ENCODE measurements around the gene LNX1. TPM values are rescaled to one million over a fixed set of nuclear protein-coding genes. Genes with fewer than 3 reads are reported as not detected.

LNX1 gene
- total RNA-seq, 1 donor: 3.5 TPM

DNA sequence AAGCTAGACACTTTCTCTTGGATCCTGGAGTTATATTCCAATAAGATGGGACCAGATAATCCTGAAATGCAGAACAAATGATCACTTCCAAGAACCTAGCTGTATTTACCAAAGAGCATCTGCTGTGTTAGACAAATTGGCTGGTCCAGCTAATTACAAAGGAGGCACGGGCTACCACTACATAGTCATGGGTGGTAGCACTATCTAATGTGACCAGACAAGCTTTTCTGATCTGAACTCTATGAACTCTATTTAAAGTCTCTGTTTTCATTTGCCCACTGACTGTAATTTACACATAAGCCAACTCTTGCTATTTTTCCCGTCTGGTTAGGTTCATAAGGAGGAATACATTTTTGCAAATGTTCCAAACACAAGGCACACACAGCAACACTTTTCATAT, 34.6 kb downstream of the LNX1 start:
- TF ChIP-seq, protein P1, sequence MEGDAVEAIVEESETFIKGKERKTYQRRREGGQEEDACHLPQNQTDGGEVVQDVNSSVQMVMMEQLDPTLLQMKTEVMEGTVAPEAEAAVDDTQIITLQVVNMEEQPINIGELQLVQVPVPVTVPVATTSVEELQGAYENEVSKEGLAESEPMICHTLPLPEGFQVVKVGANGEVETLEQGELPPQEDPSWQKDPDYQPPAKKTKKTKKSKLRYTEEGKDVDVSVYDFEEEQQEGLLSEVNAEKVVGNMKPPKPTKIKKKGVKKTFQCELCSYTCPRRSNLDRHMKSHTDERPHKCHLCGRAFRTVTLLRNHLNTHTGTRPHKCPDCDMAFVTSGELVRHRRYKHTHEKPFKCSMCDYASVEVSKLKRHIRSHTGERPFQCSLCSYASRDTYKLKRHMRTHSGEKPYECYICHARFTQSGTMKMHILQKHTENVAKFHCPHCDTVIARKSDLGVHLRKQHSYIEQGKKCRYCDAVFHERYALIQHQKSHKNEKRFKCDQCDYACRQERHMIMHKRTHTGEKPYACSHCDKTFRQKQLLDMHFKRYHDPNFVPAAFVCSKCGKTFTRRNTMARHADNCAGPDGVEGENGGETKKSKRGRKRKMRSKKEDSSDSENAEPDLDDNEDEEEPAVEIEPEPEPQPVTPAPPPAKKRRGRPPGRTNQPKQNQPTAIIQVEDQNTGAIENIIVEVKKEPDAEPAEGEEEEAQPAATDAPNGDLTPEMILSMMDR (IDR thresholded peaks at IDR 0.05; ENCODE audit: insufficient read depth, low read length): no peak

DNA sequence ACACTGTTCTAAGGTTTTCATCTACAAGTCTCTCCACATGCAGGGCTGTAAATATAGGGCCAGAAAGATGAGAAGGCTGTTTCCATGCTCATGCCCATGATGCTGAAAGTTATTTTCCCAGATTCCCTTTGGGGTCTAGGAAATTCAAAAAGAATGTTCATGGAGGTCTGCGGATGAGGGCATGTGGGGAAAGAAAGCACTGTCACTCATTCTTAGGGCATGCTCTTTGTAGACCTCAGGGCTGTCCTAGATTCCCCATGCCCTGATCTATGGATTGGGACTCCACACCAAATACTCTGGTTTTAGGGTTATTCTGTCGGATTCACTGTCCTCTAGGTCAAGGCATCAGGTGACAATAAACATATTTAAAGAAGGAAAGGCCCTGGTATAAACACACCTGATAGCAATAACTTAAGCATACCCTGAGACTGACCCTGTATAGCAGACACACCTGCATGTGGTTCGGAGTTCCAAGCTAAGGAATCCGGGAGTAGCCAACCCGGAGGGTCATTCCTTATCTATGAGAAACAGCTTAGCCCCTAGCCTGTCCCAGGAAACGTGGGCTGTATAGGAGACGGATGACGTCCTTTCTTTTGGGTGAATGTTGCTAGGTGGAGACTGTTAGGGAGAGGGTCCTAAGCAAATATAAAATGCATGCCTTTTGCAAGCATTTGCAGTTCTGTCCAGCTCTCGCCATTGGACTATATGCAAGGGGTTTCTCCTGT, 37.6 kb downstream of the LNX1 start:
- TF ChIP-seq, protein P1 (IDR thresholded peaks at IDR 0.05; ENCODE audit: insufficient read depth, low read length): no peak
- no peak for DNase-seq (ENCODE audit: low read depth)
- H3K4me3 ChIP-seq (ENCODE audit: low read depth, low read length): no peak overlapping the region

More for the DNA sequence above, 34.6 kb downstream of the LNX1 start:
- no peak overlapping the region for H3K4me3 ChIP-seq (ENCODE audit: low read depth, low read length)
- DNase-seq (ENCODE audit: low read depth): no peak

DNA sequence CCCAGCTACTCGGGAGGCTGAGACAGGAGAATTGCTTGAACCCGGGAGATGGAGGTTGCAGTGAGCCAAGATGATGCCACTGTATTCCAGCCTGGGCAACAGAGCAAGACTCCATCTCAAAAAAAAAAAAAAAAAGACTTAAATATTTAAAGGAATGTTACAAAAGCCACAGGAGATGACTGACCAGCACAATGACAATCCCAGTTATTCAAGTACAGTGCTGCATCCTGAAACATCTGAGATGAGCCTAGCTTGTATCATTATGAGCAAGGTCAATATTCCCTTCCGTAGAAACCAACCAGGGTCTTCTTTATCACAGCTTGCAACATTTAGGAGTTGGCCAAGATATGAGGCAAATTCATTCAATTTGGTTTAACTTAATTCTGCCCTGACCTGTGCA, 38.6 kb downstream of the LNX1 start:
- TF ChIP-seq, protein P1 (IDR thresholded peaks at IDR 0.05; ENCODE audit: insufficient read depth, low read length): no peak
- DNase-seq (ENCODE audit: low read depth): no peak
- H3K4me3 ChIP-seq (ENCODE audit: low read depth, low read length): no peak overlapping the region

DNA sequence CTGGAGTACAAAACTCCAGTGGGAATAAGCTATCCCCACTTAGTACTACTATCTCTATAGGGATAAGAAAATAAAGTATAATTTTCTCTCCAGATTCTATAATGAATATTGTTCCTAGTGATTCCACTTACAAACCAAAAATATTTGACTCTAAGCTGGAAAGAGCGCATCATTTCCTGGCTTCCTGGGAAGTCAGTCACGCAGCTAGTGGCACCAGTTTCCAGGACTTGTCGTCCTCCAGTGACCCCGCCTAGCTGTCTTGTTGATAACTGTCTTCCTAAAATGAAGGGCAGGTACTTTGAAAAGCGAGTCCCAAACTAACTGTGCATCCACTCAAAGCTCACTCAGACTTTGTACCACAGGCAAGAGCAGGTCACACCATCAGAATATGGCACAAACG, 39.3 kb downstream of the LNX1 start:
- TF ChIP-seq, protein P1 (IDR thresholded peaks at IDR 0.05; ENCODE audit: insufficient read depth, low read length): no peak
- no peak for DNase-seq (ENCODE audit: low read depth)

DNA sequence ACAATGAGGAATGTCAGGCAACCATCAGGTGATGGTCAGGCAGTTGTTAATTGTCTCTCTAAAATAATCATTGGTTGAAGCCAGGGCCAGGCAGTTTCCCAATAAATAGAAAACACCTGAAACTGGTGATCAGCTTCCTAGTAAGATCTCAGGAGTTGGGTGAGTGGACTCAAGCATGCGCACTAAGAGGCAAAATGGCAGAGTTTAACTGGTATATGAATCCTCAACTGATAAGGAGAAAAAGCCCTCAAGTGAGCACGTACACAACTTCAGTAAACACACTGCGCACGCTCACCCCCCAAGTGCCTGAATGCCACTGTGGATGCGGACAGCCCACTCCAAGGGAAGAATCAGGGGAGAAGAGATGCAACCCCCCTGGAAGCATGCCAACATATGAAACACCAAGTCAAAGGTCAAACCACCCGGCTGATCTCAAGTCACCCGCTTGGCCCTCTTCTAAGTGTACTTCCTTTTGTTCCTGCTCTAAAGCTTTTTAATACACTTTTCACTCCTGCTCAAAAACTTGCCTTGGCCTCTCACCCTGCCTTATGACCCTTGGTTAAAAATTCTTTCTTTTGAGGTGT, 39.9 kb downstream of the LNX1 start:
- TF ChIP-seq, protein P1 (IDR thresholded peaks at IDR 0.05; ENCODE audit: insufficient read depth, low read length): no peak
- DNase-seq (ENCODE audit: low read depth): no peak
- H3K4me3 ChIP-seq (ENCODE audit: low read depth, low read length): no peak overlapping the region

More for the DNA sequence above, 39.3 kb downstream of the LNX1 start:
- no peak overlapping the region for H3K4me3 ChIP-seq (ENCODE audit: low read depth, low read length)

DNA sequence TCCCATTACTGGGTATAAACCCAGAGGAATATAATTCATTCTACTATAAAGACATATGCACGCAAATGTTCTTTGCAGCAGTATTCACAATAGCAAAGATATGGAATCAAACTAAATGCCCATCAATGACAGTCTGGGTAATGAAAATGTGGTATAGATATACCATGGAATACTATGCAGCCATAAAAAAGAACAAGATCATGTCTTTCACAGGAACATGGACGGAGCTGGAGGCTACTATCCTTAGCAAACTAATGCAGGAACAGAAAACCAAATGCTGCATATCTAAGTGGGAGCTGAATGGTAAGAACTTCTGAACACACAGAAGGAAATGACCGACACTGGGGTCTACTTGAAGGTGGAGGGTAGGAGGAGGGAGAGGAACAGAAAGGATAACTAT, 42.6 kb downstream of the LNX1 start:
- no peak overlapping the region for H3K4me3 ChIP-seq (ENCODE audit: low read depth, low read length)
- TF ChIP-seq, protein P1 (IDR thresholded peaks at IDR 0.05; ENCODE audit: insufficient read depth, low read length): no peak
- no peak for DNase-seq (ENCODE audit: low read depth)

Measured in fibroblast of the aortic adventitia (primary cell).